ENCODE measurements around the gene CX3CR1.
"Not testable (repeated sequence)": the region's sequence is repeated elsewhere in the genome, so short reads cannot be mapped to it uniquely, and the experiment has no call there.

Gene CX3CR1

GRCh38 chr3:39267631-39268548 lies 11.9 kb downstream of the CX3CR1 start:
- DNase-seq (ENCODE audit: low spot score): no peak

GRCh38 chr3:39264053-39264452 lies 15.8 kb downstream of the CX3CR1 start:
- no peak for DNase-seq (ENCODE audit: low spot score)

GRCh38 chr3:39263576-39263975 lies 16.3 kb downstream of the CX3CR1 start:
- DNase-seq (ENCODE audit: low spot score): no peak

- DNase-seq (ENCODE audit: low spot score): no peak
Measured at GRCh38 chr3:39262846-39263245, 17.0 kb downstream of the CX3CR1 start.

DNA sequence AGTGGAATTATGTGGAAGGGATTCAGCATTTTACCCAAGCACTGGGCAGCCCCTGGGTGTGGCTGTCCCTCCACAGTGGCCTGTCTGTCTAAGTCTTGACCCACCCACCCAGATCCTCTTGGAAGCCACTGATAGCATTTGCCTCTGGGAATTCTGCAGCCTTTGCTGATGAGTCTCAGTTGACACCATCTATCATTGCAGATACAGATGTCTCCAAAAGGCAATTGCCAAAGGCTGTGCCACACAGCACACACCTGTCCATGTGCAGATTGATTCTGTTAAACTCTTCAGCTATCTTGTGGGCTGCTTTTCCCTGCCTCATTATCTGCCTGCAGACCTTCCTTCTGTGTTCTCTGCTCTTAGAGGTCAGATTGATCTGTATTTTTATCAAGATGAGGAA lies 18.1 kb downstream of the CX3CR1 start:
- no peak for DNase-seq (ENCODE audit: low spot score)

GRCh38 chr3:39260957-39261356 lies 18.9 kb downstream of the CX3CR1 start:
- DNase-seq (ENCODE audit: low spot score): peak; percentile 53

GRCh38 chr3:39260318-39260717 lies 19.5 kb downstream of the CX3CR1 start:
- DNase-seq (ENCODE audit: low spot score): no peak

- no peak for DNase-seq (ENCODE audit: low spot score)
Measured at GRCh38 chr3:39255503-39256325, 24.1 kb downstream of the CX3CR1 start.

GRCh38 chr3:39254806-39255449 lies 24.9 kb downstream of the CX3CR1 start:
- DNase-seq (ENCODE audit: low spot score): no peak

GRCh38 chr3:39251576-39251975 lies 28.3 kb downstream of the CX3CR1 start:
- DNase-seq (ENCODE audit: low spot score): no peak

GRCh38 chr3:39250116-39250747 lies 29.6 kb downstream of the CX3CR1 start:
- DNase-seq (ENCODE audit: low spot score): no peak

DNA sequence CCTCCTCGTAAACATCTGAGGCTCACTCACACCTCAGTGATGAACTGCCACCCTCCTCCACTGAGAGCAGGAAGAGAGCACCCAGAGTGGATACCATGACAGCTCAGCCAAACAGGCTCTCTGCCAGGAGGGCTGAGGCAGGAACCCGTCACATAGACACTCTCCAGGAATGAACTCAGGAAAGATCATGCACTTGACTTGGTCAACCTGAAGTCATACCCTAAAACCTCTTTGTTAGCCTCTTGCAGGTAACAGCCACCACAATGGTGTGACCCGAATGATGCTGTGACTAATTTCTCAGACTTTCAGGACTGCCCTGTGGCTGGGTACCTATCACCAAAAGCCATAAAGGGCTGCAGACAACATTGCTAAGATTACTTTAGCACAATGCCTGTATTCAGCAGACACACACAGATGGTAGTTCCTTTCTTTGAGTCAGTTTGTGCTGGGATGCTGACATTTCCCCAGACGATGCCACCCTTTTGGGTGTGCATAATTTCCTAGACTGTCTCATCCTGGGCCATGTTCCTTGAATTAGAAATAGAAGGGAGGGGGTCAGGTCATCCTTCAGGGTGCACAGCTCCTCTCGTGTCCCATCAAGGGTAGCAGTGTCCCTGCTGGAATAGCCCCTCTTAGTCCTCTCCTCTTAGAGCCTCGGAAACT lies 30.3 kb downstream of the CX3CR1 start:
- DNase-seq (ENCODE audit: low spot score): no peak

DNA sequence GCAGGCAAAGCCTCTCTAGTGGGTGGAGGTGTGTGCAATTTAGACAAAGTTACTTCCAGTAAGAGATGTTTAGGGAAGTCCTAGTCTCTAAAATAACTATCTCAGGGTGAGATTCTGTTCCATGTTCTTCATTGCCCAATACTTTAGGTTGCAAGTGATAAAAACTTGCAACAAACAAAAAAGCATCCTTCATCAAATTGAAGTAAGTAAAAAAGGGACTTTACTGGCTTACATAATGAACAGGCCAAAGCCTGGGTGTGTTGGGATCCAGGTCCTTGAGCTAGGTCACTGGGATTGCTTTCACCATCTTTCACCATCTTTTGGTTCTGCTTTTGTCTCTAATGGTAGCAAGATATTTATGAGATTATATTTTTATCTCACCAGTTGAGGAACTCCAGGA lies 38.3 kb downstream of the CX3CR1 start:
- no peak for DNase-seq (ENCODE audit: low spot score)

GRCh38 chr3:39237027-39237426 lies 42.8 kb downstream of the CX3CR1 start:
- DNase-seq (ENCODE audit: low spot score): no peak

GRCh38 chr3:39234651-39235050 lies 45.2 kb downstream of the CX3CR1 start:
- DNase-seq (ENCODE audit: low spot score): no peak

GRCh38 chr3:39232859-39233258 lies 47.0 kb downstream of the CX3CR1 start:
- DNase-seq (ENCODE audit: low spot score): no peak

- no peak for DNase-seq (ENCODE audit: low spot score)
Measured at GRCh38 chr3:39230453-39230852, 49.4 kb downstream of the CX3CR1 start.

GRCh38 chr3:39228496-39228895 lies 51.3 kb downstream of the CX3CR1 start:
- DNase-seq (ENCODE audit: low spot score): no peak

DNA sequence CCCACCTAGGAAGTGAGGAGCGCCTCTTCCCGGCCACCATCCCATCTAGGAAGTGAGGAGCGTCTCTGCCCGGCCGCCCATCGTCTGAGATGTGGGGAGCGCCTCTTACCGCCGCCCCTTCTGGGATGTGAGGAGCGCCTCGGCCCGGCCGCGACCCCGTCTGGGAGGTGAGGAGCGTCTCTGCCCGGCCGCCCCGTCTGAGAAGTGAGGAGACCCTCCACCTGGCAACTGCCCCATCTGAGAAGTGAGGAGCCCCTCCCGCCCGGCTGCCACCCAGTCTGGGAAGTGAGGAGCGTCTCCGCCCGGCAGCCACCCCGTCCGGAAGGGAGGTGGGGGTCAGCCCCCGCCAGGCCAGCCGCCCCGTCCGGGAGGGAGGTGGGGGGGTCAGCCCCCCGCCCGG lies 52.2 kb downstream of the CX3CR1 start:
- not testable (repeated sequence) for DNase-seq (ENCODE audit: low spot score)

DNA sequence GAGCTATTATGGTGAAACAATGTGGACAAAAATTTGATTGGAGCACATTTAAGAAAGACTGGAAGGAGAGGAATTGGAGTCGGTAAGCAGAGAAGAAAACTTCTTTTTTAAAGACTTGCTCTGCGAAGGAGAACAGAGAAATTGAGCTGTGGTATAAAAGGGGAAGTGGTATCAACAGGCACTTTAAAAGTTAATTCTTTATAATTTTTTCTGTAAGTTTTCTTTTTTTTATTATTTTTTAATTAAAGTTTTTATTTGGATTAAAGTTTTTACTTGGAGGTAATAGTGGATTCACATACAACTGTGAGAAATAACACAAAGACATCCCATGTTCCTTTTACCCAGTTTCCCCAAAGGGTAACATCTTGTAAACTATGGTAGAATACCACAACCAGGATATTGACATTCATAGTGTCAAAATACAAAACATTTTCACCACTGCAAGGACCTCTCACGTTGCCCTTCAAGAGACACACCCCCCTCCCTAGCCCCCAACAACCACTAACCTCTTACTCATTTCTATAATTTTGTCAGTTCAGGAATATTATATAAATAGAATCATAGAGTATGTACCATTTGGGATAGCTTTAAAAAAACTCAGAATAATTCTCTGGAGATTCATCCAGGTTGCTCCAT lies 53.6 kb downstream of the CX3CR1 start:
- no peak for DNase-seq (ENCODE audit: low spot score)

DNA sequence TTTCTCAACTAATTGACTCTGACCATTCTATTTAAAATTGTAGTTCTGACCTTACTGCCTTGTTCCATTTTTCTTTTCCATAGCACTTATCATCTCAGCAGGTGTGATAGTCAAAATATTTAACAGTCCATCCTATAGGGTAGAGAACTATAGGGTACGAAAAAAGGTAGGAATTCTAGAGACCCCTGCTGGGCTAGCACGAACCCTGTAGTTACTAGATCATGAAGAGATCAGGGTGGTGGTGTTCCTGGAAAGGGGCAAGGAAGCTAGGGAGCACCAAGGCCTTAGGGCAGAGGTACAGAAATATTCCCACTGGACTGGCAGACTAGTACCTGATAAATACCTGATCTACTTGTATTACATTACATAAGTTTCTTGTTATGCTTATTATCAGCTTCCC lies 55.5 kb downstream of the CX3CR1 start:
- no peak for DNase-seq (ENCODE audit: low spot score)
